NAMALWA (cell line): ENCODE data around the gene NCOR2.
"Not testable (repeated sequence)": the region's sequence is repeated elsewhere in the genome, so short reads cannot be mapped to it uniquely, and the experiment has no call there.

Source experiments
- DNase-seq: peaks from one replicate; pipeline ENCODE4 v3.0.0-alpha.2; 2015; ENCODE audit warnings: low spot score

Gene NCOR2

GRCh38 chr12:124601706-124602105, 34.3 kb upstream of the NCOR2 start:
- DNase-seq, result no peak

- no peak for DNase-seq
These were observed 31.9 kb upstream of the NCOR2 start for GRCh38 chr12:124599074-124599999.

GRCh38 chr12:124597041-124597440, 29.6 kb upstream of the NCOR2 start:
- DNase-seq, result no peak

GRCh38 chr12:124595444-124595843, 28.0 kb upstream of the NCOR2 start:
- no peak for DNase-seq

- DNase-seq, result no peak
These were observed 27.4 kb upstream of the NCOR2 start for GRCh38 chr12:124594851-124595250.

GRCh38 chr12:124593851-124594401, 26.5 kb upstream of the NCOR2 start:
- DNase-seq, result no peak

- DNase-seq, result no peak
These were observed 25.8 kb upstream of the NCOR2 start for GRCh38 chr12:124593176-124593575.

GRCh38 chr12:124592481-124593160, 25.2 kb upstream of the NCOR2 start:
- no peak for DNase-seq

GRCh38 chr12:124592050-124592449, 24.6 kb upstream of the NCOR2 start:
- DNase-seq, result no peak

GRCh38 chr12:124590447-124590846, 23.0 kb upstream of the NCOR2 start:
- no peak for DNase-seq

GRCh38 chr12:124588751-124589267, 21.4 kb upstream of the NCOR2 start:
- no peak for DNase-seq

GRCh38 chr12:124588018-124588634, 20.7 kb upstream of the NCOR2 start:
- no peak for DNase-seq

GRCh38 chr12:124586756-124587155, 19.3 kb upstream of the NCOR2 start:
- DNase-seq, result no peak

GRCh38 chr12:124584494-124584893, 17.1 kb upstream of the NCOR2 start:
- not testable (repeated sequence) for DNase-seq

- peak; percentile 84 for DNase-seq
These were observed 16.4 kb upstream of the NCOR2 start for GRCh38 chr12:124583854-124584253.

- no peak for DNase-seq
These were observed 14.7 kb upstream of the NCOR2 start for GRCh38 chr12:124582108-124582424.

- no peak for DNase-seq
These were observed 14.1 kb upstream of the NCOR2 start for GRCh38 chr12:124581307-124582107.

- DNase-seq, result no peak
These were observed 12.6 kb upstream of the NCOR2 start for GRCh38 chr12:124579921-124580517.

GRCh38 chr12:124578854-124579253, 11.4 kb upstream of the NCOR2 start:
- no peak for DNase-seq

- no peak for DNase-seq
These were observed 11.0 kb upstream of the NCOR2 start for GRCh38 chr12:124578445-124578844.

- no peak for DNase-seq
These were observed 10.6 kb upstream of the NCOR2 start for GRCh38 chr12:124577986-124578385.
